ENCODE measurements around the gene MIX23.

DNA sequence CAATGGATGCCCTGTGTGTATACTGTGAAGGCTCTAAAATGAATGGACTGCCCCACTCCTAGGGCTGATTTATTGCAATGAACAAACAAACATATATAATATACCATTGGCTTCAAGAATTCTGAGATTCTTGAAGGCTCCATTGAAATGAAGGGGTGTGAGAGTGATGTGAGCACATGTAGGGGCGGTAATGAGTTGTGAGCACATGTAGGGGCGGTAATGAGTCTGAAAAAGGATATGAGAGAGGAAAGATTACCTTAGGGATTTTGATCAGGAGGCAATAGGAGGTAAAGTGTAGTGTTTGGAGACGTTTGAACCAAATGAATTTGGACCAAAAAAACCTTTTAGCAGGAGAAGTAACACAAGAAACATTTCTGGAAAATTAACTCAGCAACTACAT lies 4.7 kb upstream of the MIX23 start:
- TF ChIP-seq, protein P1, sequence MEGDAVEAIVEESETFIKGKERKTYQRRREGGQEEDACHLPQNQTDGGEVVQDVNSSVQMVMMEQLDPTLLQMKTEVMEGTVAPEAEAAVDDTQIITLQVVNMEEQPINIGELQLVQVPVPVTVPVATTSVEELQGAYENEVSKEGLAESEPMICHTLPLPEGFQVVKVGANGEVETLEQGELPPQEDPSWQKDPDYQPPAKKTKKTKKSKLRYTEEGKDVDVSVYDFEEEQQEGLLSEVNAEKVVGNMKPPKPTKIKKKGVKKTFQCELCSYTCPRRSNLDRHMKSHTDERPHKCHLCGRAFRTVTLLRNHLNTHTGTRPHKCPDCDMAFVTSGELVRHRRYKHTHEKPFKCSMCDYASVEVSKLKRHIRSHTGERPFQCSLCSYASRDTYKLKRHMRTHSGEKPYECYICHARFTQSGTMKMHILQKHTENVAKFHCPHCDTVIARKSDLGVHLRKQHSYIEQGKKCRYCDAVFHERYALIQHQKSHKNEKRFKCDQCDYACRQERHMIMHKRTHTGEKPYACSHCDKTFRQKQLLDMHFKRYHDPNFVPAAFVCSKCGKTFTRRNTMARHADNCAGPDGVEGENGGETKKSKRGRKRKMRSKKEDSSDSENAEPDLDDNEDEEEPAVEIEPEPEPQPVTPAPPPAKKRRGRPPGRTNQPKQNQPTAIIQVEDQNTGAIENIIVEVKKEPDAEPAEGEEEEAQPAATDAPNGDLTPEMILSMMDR (IDR thresholded peaks at IDR 0.05): no peak
- no peak for TF ChIP-seq POLR2AphosphoS5 (IDR thresholded peaks at IDR 0.05; ENCODE audit: insufficient read depth in 1 of 2, low read depth in 1 of 2)
